Mesenchymal stem cell (in vitro differentiated cells and primary cell): Measurements from ENCODE around the gene ZNF391. TPM values are rescaled to one million over a fixed set of nuclear protein-coding genes. Genes with fewer than 3 reads are reported as not detected.

Experiments
- DNase-seq: peaks from one replicate; pipeline ENCODE4 v3.0.0-alpha.2; 2013
- H2AFZ ChIP-seq: one replicate; pipeline ENCODE4 v1.6.1; 2013; ENCODE audit warnings: low read depth, mild to moderate bottlenecking, control low read depth, inconsistent platforms, low read length, moderate library complexity
- H2AK5ac ChIP-seq: 2 replicates; pipeline ENCODE4 v1.6.1; 2013; ENCODE audit warnings: low read length, moderate library complexity, mild to moderate bottlenecking, inconsistent platforms; ENCODE audit not compliant: severe bottlenecking
- H2BK120ac ChIP-seq: one replicate; pipeline ENCODE4 v1.6.1; 2013; ENCODE audit warnings: low read depth, mild to moderate bottlenecking, inconsistent platforms, low read length, moderate library complexity
- H2BK12ac ChIP-seq, 2 experiments: one replicate each; pipeline ENCODE4 v1.6.1; 2013; ENCODE audit warnings: inconsistent platforms in 2 of 2, low read length in 2 of 2, mild to moderate bottlenecking in 2 of 2, moderate library complexity in 2 of 2, control low read depth in 1 of 2
- H2BK15ac ChIP-seq: one replicate; pipeline ENCODE4 v1.6.1; 2013; ENCODE audit warnings: mild to moderate bottlenecking, low read depth, inconsistent platforms; ENCODE audit not compliant: poor library complexity, severe bottlenecking
- H2BK5ac ChIP-seq: 2 replicates; pipeline ENCODE4 v1.6.1; 2013; ENCODE audit warnings: low read depth, mild to moderate bottlenecking, low read length, control low read depth, inconsistent platforms; ENCODE audit not compliant: poor library complexity, severe bottlenecking
- H3K14ac ChIP-seq, 2 experiments: one replicate each; pipeline ENCODE4 v1.6.1; 2013; ENCODE audit warnings: inconsistent platforms in 2 of 2, low read length in 2 of 2, control low read depth in 1 of 2, mild to moderate bottlenecking in 1 of 2, moderate library complexity in 1 of 2
- H3K18ac ChIP-seq, 2 experiments: one replicate each; pipeline ENCODE4 v1.6.1; 2013; ENCODE audit warnings: inconsistent platforms in 2 of 2, low read length in 2 of 2, control low read depth in 1 of 2, low read depth in 1 of 2, mild to moderate bottlenecking in 1 of 2
- H3K23ac ChIP-seq, 2 experiments: one replicate each; pipeline ENCODE4 v1.6.1; 2013; ENCODE audit warnings: inconsistent platforms in 2 of 2, low read length in 2 of 2, mild to moderate bottlenecking in 2 of 2, moderate library complexity in 2 of 2, control low read depth in 1 of 2
- H3K27ac ChIP-seq: 2 replicates; pipeline ENCODE4 v1.5.1; 2013; ENCODE audit warnings: mild to moderate bottlenecking, moderate library complexity, low read length, control low read depth, inconsistent platforms; ENCODE audit not compliant: poor library complexity, severe bottlenecking
- H3K27me3 ChIP-seq, 2 experiments: 2 replicates each; pipeline versions ENCODE4 v1.6.1 to v1.7.0; 2013; ENCODE audit warnings: low read length in 2 of 2, mild to moderate bottlenecking in 2 of 2, moderate library complexity in 2 of 2, control low read depth in 1 of 2, inconsistent platforms in 1 of 2; ENCODE audit not compliant: control insufficient read depth in 1 of 2, insufficient read depth in 1 of 2
- H3K36me3 ChIP-seq, 2 experiments: 2 replicates each; pipeline versions ENCODE4 v1.6.1 to v1.7.0; 2013; ENCODE audit warnings: low read length in 2 of 2, control low read depth in 1 of 2, inconsistent platforms in 1 of 2, low read depth in 1 of 2, mild to moderate bottlenecking in 1 of 2; ENCODE audit not compliant: insufficient read depth in 2 of 2, control insufficient read depth in 1 of 2
- H3K4ac ChIP-seq, 2 experiments: one replicate each; pipeline ENCODE4 v1.6.1; 2013; ENCODE audit warnings: inconsistent platforms in 2 of 2, low read length in 2 of 2, mild to moderate bottlenecking in 2 of 2, moderate library complexity in 2 of 2, control low read depth in 1 of 2, low read depth in 1 of 2
- H3K4me1 ChIP-seq: 2 replicates; pipeline ENCODE4 v1.6.1; 2013; ENCODE audit warnings: low read depth, low read length, control low read depth; ENCODE audit not compliant: control insufficient read depth, insufficient read depth
- H3K4me2 ChIP-seq: 2 replicates; pipeline ENCODE4 v1.6.1; 2013; ENCODE audit warnings: low read length, mild to moderate bottlenecking, inconsistent platforms; ENCODE audit not compliant: poor library complexity, severe bottlenecking
- H3K4me3 ChIP-seq, 2 experiments: 2 replicates each; pipeline versions ENCODE4 v1.5.1 to v1.7.0; 2013; ENCODE audit warnings: low read length in 2 of 2, mild to moderate bottlenecking in 2 of 2, control low read depth in 1 of 2, low read depth in 1 of 2; ENCODE audit not compliant: insufficient read depth in 1 of 2
- H3K79me1 ChIP-seq: replicated peaks from 2 replicates; pipeline ENCODE4 v1.6.1; 2013; ENCODE audit warnings: mild to moderate bottlenecking, control low read depth, low read length, inconsistent platforms; ENCODE audit not compliant: poor library complexity, severe bottlenecking
- H3K9ac ChIP-seq: 2 replicates; pipeline ENCODE4 v1.7.0; 2013; ENCODE audit warnings: mild to moderate bottlenecking, low read length, moderate library complexity
- H3K9me3 ChIP-seq: 2 replicates; pipeline ENCODE4 v1.7.0; 2013; ENCODE audit warnings: mild to moderate bottlenecking, low read length; ENCODE audit not compliant: control insufficient read depth
- H4K8ac ChIP-seq: one replicate; pipeline ENCODE4 v1.6.1; 2013; ENCODE audit warnings: inconsistent platforms, mild to moderate bottlenecking, low read length, moderate library complexity
- H4K91ac ChIP-seq: one replicate; pipeline ENCODE4 v1.6.1; 2013; ENCODE audit warnings: mild to moderate bottlenecking, low read length, inconsistent platforms
- WGBS: methylation state at CpG from one replicate; pipeline ENCODE4 v1.1.7; 2013; ENCODE audit warnings: mixed read lengths; 5-methylcytosine and 5-hydroxymethylcytosine counted together
- polyA plus RNA-seq, 2 experiments: library from polyadenylated mRNA; stranded (reverse); fragments of 200-250 nt; gene quantifications; one replicate each; pipeline ENCODE4 v1.2.3, GENCODE V29; 2013

ZNF391 gene
- 1.9 TPM for polyA plus RNA-seq (2013, experiment 1 of 2)
- polyA plus RNA-seq (2013, experiment 2 of 2) = 1.9 TPM

GRCh38 chr6:27388293-27389197 is at the start of gene ZNF391:
TSS of gene ZNF391 (plus strand) at chr6:27388759. CDS start at chr6:27400371, 11,612 bp downstream.
- Histone ChIP-seq H3K27ac (peak within 1 kb of the TSS; percentile 58), H2AFZ (peak within 1 kb of the TSS; percentile 90), H3K9me3 (peaks cover 4% of the 10 kb centered on the region), H3K4me2 (peak within 1 kb of the TSS; percentile 90), H2BK120ac (no peak within 1 kb of the TSS), H2BK15ac (peak within 1 kb of the TSS; percentile 6), H3K4me3 (peak within 1 kb of the TSS; percentile 66 to 80), H2AK5ac (no peak within 1 kb of the TSS), H3K9ac (peak within 1 kb of the TSS; percentile 88), H3K4me1 (peaks cover 3% of the 10 kb centered on the region), H3K23ac (no peak within 1 kb of the TSS), H3K14ac (no peak within 1 kb of the TSS), H4K91ac (peak within 1 kb of the TSS; percentile 66), H3K4ac (peak within 1 kb of the TSS in 1 of 2 experiments; percentile 60), H2BK12ac (peak within 1 kb of the TSS in 1 of 2 experiments; percentile 15), H3K27me3 (no peaks in the 10 kb centered on the region), H2BK5ac (no peak within 1 kb of the TSS), H4K8ac (peak within 1 kb of the TSS; percentile 96), H3K18ac (peak within 1 kb of the TSS; percentile 26 to 62), H3K36me3 (no peaks in the 10 kb centered on the region), H3K79me1 (no peaks in the 10 kb centered on the region)
- under 1% methylated on average over 47 of the region's 49 CpGs for WGBS
- peak; percentile 92 for DNase-seq

GRCh38 chr6:27352850-27353249 is 35.7 kb upstream of the ZNF391 start:
- H2AFZ ChIP-seq = no peak overlapping the region
- no peak overlapping the region for H2BK12ac ChIP-seq
- no peak overlapping the region for H2BK5ac ChIP-seq
- H2BK15ac ChIP-seq = no peak overlapping the region
- no peaks in the 10 kb centered on the region for H3K27me3 ChIP-seq
- H2AK5ac ChIP-seq = no peak overlapping the region
- no peak overlapping the region for H3K9ac ChIP-seq
- no peak overlapping the region for H4K91ac ChIP-seq
- H3K9me3 ChIP-seq = peaks cover 63% of the 10 kb centered on the region
- H3K79me1 ChIP-seq = no peaks in the 10 kb centered on the region
- H3K4me1 ChIP-seq = no peaks in the 10 kb centered on the region
- no peak overlapping the region for H3K14ac ChIP-seq
- no peak overlapping the region for H3K18ac ChIP-seq
- H3K27ac ChIP-seq = no peak overlapping the region
- 77% methylated on average over 3 of the region's 4 CpGs for WGBS
- no peak overlapping the region for H3K4me3 ChIP-seq
- no peak overlapping the region for H4K8ac ChIP-seq
- H3K4ac ChIP-seq = no peak overlapping the region
- H3K36me3 ChIP-seq = no peaks in the 10 kb centered on the region
- H2BK120ac ChIP-seq = no peak overlapping the region
- DNase-seq = no peak
- no peak overlapping the region for H3K4me2 ChIP-seq
- no peak overlapping the region for H3K23ac ChIP-seq

- DNase-seq = no peak
- Histone ChIP-seq H4K8ac (no peak overlapping the region), H3K14ac (no peak overlapping the region), H3K18ac (no peak overlapping the region), H3K4me3 (no peak overlapping the region), H3K4me1 (no peaks in the 10 kb centered on the region), H3K4ac (no peak overlapping the region), H3K23ac (no peak overlapping the region), H3K79me1 (no peaks in the 10 kb centered on the region), H3K27me3 (no peaks in the 10 kb centered on the region), H2AK5ac (no peak overlapping the region), H2BK5ac (no peak overlapping the region), H3K9me3 (peaks cover 79% of the 10 kb centered on the region), H3K4me2 (no peak overlapping the region), H2BK15ac (no peak overlapping the region), H3K36me3 (no peaks in the 10 kb centered on the region), H3K27ac (no peak overlapping the region), H2BK12ac (no peak overlapping the region), H4K91ac (no peak overlapping the region), H2AFZ (no peak overlapping the region), H3K9ac (no peak overlapping the region), H2BK120ac (no peak overlapping the region)
- 83% methylated on average over 1 of the region's 2 CpGs for WGBS
Observed at GRCh38 chr6:27358786-27359185, 29.8 kb upstream of the ZNF391 start.

- Histone ChIP-seq H3K18ac (no peak overlapping the region), H2BK120ac (no peak overlapping the region), H3K79me1 (no peaks in the 10 kb centered on the region), H3K4me3 (no peak overlapping the region), H3K9ac (no peak overlapping the region), H3K4ac (no peak overlapping the region), H3K27ac (no peak overlapping the region), H4K91ac (no peak overlapping the region), H3K36me3 (no peaks in the 10 kb centered on the region), H3K14ac (no peak overlapping the region), H3K4me1 (no peaks in the 10 kb centered on the region), H2AFZ (no peak overlapping the region), H4K8ac (no peak overlapping the region), H3K27me3 (no peaks in the 10 kb centered on the region), H2BK12ac (no peak overlapping the region), H3K23ac (no peak overlapping the region), H2BK15ac (no peak overlapping the region), H3K9me3 (peaks cover 76% of the 10 kb centered on the region), H2BK5ac (no peak overlapping the region), H2AK5ac (no peak overlapping the region), H3K4me2 (no peak overlapping the region)
- no peak for DNase-seq
- WGBS = 67% methylated on average over 1 of the region's 1 CpG
Observed at GRCh38 chr6:27359231-27359630, 29.3 kb upstream of the ZNF391 start.
